Fibroblast of villous mesenchyme (primary cell): ENCODE results near the gene LSM7. TPM values are rescaled to one million over a fixed set of nuclear protein-coding genes. Genes with fewer than 3 reads are reported as not detected.
"Not testable (repeated sequence)": the region's sequence is repeated elsewhere in the genome, so short reads cannot be mapped to it uniquely, and the experiment has no call there.

ENCODE experiments used
- DNase-seq: peaks from one replicate; pipeline ENCODE4 v3.0.0-alpha.2; 2010; ENCODE audit warnings: low read depth
- H3K4me3 ChIP-seq: 2 replicates; pipeline ENCODE4 v1.5.1; 2011; ENCODE audit warnings: low read depth, mild to moderate bottlenecking, low read length
- CTCF ChIP-seq: IDR thresholded peaks from 2 replicates; pipeline ENCODE4 v1.5.1; 2012; ENCODE audit warnings: low read depth, mild to moderate bottlenecking, low read length; ENCODE audit not compliant: insufficient read depth
- total RNA-seq: library from RNA; depleted of rRNA; stranded (reverse); fragments of >200 nt; gene quantifications from 2 replicates; pipeline ENCODE4 v1.2.3, GENCODE V29; 2012

Gene LSM7
- total RNA-seq, 1 donor: 78.2 TPM

- no peak for TF ChIP-seq CTCF
- no peak overlapping the region for H3K4me3 ChIP-seq
- DNase-seq: no peak
Measured at GRCh38 chr19:2354670-2355069, 26.3 kb upstream of the LSM7 start.

- no peak for DNase-seq
- H3K4me3 ChIP-seq: no peak overlapping the region
- TF ChIP-seq CTCF: no peak
Measured at GRCh38 chr19:2353887-2354592, 25.7 kb upstream of the LSM7 start.

- DNase-seq: no peak
- H3K4me3 ChIP-seq: no peak overlapping the region
- TF ChIP-seq CTCF: no peak
Measured at GRCh38 chr19:2353159-2353886, 24.9 kb upstream of the LSM7 start.

- no peak for DNase-seq
- no peak overlapping the region for H3K4me3 ChIP-seq
- TF ChIP-seq CTCF: no peak
Measured at GRCh38 chr19:2352121-2352520, 23.7 kb upstream of the LSM7 start.

- H3K4me3 ChIP-seq: no peak overlapping the region
- no peak for TF ChIP-seq CTCF
- DNase-seq: no peak
Measured at GRCh38 chr19:2351591-2351990, 23.2 kb upstream of the LSM7 start.

GRCh38 chr19:2350656-2351055, 22.3 kb upstream of the LSM7 start:
- H3K4me3 ChIP-seq: no peak overlapping the region
- TF ChIP-seq CTCF: no peak
- DNase-seq: no peak

- H3K4me3 ChIP-seq, DNase-seq: not testable (repeated sequence)
Measured at GRCh38 chr19:2349818-2350217, 21.4 kb upstream of the LSM7 start.
